ENCODE data around the gene DNAJC18.

DNA sequence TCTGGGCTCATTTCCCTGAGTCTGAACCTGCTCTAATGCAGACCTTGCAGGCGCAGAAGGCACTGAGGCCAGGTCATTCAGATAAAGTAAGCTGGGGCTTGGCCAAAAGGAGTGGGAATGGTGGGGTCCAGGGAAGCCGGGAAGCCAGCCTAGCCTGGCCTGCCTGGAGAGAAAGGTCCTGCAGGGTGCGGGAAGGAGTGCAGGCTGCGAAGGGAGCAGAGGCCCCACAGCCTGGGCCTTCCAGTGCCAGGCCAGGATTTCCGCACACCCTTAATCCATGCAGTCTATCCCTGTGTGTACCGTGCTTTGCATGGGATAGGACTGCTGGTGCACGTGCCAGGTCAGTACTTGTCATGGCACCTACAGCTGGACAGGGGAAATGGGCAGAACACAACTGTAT is 46.9 kb upstream of the DNAJC18 start:
- no peak for TF ChIP-seq POLR2AphosphoS5 (IDR thresholded peaks at IDR 0.05; ENCODE audit: borderline replicate concordance, low read depth, low read length)
- no peak for TF ChIP-seq EZH2 (IDR thresholded peaks at IDR 0.05)
- no peak for TF ChIP-seq FOXP2 (optimal IDR thresholded peaks at IDR 0.05; ENCODE audit: control extremely low read depth, extremely low read length, insufficient read depth)

All from SK-N-MC (cell line).